ENCODE results near the gene CAPZA1.

- TF ChIP-seq CTCF (IDR thresholded peaks at IDR 0.05 in 2 of 3, conservative IDR thresholded peaks at IDR 0.05 in 1 of 3; ENCODE audit: borderline replicate concordance in 1 of 3, insufficient read depth in 1 of 3, low read depth in 2 of 3, low read length in 2 of 3) (no peak), CEBPB (IDR thresholded peaks at IDR 0.05; ENCODE audit: low read depth) (no peak), MAX (IDR thresholded peaks at IDR 0.05) (peak; percentile 45; the same call in 1 of the 2 replicates), SIN3A (IDR thresholded peaks at IDR 0.05; ENCODE audit: low read depth) (peak; percentile 48; the same call in 1 of the 2 replicates), REST (IDR thresholded peaks at IDR 0.05; ENCODE audit: low read depth) (no peak), EZH2phosphoT487 (IDR thresholded peaks at IDR 0.05; ENCODE audit: borderline replicate concordance) (no peak), SP1 (IDR thresholded peaks at IDR 0.05; ENCODE audit: low read depth) (peak; percentile 8; the same call in 1 of the 2 replicates), POLR2A (IDR thresholded peaks at IDR 0.05; ENCODE audit: borderline replicate concordance, extremely low read depth, insufficient read depth, insufficient read length) (no peak), POLR2AphosphoS5 (IDR thresholded peaks at IDR 0.05; ENCODE audit: low read depth, low read length) (peak; percentile 74)
Measured at GRCh38 chr1:112618721-112619517, 713 bp upstream of the CAPZA1 start, which contains the start of gene ST7L.
